Kasumi-1 (cell line): ENCODE measurements around the gene UNC93B1.
"Not testable (repeated sequence)": the region's sequence is repeated elsewhere in the genome, so short reads cannot be mapped to it uniquely, and the experiment has no call there.

Experiments
- DNase-seq, 2 experiments: peaks; one replicate each; lab custom pipeline; 2025; lab: John Stamatoyannopoulos, UW

Gene UNC93B1

DNA sequence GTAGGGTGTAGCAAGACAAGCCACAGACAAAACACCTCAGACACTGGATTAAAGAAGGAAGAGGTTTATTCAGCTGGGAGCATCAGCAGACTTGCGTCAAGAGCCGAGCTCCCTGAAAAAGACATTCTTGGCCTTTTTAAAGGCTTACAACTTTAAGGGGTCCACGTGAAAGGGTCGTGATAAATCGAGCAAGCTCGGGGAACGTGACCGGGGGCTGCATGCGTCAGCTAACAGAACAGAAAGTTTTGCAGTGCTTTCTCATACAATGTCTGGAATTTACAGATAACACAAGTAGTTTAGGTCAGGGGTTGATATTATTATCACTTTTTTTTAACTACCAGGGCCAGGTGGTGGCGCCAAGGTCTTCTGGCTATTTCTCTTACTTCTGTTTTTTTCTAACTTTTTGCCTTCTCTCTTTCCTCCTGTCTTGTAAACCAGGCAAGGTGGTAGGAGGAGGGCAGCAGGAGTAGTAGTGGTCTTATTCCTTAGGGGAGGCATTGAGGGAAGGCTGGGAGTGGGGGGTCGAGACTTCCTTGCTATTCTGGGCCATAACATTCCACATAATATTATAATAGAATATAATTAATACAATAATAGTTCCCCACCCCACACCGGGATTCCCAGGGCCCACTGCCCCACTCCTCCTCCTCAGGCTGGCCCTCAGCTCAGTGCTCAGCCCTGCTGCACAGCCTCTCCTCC lies 5.6 kb upstream of the UNC93B1 start:
- DNase-seq = peak; percentile 44 to 65

DNA sequence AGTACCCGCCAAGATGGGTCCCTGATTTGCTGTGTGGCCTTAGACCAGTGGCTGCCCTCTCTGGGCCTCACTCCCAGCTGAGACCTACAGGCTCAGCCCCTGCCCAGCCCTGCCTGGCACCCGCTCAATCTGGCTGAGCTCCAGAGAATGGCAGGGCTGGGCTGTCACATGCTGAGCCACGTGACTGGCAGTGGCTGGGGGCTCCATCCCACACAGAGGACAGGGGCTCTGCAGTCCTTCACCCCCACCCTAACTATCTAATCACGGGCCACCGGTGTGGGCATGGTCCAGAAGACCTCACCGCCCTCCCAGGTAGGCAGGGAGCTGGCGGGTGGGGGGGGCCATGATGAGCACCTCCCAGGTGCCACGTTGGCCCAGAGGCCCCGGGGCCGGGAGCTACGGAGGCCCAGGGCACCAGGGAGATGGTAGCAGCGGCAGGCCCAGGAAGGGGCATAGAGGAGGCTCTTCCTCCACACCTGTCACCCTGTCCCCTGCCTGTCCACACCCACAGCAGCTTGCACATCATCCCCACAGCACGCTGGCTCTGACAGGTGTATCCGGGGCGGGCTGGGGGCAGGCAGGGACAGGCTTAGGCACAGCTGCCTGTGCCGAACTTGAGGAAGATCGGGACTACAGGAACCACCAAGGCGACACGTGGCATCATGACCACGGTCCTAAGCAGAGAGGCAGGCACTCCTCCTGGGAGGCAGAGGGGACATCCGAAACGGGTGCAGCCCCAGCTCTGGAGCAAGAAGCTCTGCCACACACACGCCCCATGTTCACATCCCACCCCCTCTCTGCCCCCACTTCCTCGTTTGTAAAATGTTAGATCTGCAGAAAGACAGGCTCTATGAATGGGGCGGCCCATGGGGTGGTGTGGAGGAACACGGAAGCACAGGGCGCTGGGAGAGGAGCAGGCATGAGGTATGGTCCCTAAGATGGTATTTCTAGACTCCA lies 4.8 kb upstream of the UNC93B1 start:
- DNase-seq = peak; percentile 54 to 68

DNA sequence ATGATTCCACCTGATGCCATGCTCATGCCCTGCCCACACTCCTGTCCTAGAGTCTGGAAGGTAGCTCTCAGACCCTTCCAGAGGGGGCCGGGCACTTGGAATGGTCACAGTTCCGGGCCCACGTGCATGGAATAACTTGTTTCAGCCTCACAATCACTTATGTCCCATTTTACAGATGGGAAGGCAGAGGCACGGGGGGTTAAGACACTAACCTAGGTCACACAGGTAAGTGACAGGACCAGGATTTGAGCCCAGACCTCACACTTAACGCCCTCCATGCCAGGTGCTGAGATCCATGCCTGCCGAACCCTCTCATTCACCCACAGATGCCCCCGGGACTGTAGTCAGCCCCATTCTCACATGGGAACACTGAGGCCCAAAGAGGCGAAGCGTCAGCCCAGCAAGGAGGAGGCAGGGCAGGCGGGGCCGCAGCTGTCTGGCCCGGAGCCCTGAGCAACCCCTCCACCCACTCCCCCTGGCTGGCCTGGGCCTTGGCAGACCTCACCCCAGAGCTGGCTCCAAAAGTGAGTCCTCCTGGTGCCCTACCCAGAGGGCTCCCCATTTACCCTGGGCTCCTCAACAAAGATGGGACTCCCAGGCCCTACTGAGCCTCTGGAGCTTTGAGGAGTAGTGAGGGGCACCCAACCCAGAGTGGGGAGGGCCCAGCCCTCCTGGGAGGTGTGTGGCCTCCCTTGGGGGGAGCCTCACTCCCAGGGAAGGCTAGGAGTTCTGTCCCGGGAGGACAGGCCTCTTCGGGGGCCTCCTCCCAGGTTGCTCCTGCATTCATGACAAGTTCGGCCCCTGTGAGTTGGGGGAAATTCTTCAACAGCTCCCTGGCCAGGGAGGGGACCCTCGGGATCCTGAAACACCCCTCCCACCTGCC lies 3.8 kb upstream of the UNC93B1 start:
- DNase-seq = no peak

DNA sequence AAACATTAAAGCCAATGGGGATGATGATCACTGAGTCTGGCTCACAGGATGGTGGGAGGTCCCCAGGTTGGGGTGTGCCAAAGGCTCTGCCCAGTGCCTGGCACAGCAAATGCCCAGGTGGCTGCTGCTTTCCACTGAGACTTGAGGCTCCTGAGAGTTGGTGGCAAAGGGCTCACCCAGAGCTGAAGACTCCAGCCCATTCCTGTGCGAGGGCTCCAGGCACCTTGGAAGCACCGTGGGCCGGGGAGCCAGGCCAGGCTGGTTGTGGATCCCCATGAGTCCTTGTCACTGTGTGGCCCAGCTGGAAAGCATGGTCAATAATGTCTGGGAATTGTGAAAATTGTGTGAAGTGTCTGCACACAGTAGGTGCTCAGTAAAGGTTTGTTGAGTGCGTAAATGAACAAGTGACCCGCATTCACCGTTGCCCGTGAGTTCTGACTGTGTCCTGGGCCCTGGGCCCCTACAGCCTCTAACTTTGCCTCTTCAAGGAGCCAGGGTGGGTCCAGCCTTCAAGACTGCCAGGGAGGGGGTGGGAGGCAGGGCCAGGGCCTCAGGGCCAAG lies 2.8 kb upstream of the UNC93B1 start:
- DNase-seq = no peak

DNA sequence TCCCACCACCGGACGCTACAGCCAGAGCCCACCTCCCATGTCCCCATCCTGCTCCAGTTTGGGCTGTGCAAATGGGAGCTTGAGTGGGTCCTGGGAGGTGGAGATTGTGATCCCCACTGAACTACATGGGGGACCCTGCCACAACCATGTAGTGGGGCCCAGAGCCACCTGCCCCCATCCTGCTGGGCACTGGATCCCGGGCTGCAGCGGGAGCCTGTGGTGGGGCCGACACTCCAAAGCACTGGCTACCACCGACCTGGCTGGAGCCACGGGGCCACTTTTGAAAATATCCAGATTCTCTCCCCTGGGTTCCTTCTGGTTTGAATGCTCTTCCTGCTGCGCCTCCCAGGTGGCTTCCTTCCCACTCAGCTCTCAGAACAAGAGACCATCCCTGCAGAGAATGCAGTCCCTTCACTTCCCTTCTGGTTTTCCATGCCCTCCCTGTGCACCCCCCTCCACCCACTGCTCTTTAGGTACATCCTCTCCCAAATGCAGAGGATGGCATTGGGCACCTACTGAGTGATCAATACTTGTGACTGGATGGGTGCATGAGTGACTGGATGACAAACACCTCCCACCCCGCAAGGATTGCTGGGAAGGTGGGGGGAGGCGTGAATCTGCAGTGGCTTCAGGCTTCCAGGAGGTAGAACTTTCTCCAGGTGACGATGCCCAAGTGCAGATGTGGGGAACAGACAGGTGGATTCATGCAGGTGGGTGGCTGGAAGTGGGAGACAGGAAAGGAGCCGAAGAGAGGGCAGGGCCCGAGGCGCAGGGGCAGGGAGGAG lies 846 bp upstream of the UNC93B1 start:
- DNase-seq = no peak

DNA sequence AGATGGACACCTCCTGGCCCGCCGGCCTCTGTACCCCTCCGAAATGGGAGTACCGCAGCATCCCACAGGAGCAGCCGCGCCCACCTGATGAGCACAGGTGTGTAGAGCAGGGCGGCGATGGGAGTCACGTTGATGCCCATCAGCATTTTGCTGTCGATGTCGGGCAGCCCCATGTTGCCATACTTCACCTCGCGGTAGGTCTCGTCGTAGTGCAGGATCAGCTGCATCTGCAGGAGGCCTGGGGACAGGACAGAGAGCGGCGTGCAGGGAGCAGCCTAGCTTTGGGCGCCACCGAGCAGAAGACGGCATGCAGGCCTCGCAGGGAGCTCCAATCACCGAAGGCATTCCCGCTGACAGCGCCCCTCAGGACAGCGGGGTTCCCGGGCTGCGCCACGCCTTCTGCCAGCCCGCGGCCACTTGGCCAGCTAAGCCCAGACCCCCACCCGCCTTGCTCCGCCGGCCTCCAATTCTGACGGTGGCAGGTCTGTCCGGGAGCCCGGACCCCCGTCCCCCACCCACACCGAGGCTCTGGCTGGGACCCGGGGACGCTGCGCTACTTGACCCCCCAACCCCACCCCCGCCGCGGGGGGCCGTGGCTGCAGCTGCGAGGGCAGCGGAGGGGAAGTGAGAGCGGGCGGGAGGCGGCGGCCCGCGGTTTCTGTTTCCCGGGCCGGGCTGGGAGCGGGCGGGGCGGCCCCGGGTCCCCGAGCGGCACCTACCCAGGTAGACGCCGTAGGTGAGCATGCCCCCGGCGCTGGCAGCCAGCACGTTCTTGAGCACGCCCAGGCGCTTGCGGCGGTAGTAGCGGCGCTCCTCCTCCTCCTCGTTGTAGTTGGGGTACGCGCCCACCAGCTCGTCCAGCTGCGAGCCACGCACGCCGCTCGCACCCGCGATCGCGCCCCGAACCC lies 705 bp downstream of the UNC93B1 start:
- peak; percentile 21 to 43 for DNase-seq

DNA sequence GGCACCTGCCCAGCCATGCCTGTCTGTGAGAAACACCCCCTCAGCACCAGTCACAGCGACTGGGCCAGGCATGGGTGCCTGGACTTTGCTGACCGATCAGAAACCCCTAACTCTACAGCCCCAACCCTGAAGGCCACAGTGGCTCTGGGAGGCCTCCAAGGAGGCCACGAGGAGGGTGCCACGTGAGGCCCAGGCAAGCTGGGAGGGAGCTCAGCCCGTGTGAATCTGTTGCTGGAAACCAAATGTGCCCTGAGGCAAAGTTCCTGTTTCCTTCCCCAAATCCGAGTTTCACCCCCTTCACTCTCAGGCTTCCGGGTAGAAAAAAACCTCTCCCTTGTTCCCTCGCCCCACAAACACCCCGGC lies 1.3 kb downstream of the UNC93B1 start:
- DNase-seq = peak; percentile 66 to 72

DNA sequence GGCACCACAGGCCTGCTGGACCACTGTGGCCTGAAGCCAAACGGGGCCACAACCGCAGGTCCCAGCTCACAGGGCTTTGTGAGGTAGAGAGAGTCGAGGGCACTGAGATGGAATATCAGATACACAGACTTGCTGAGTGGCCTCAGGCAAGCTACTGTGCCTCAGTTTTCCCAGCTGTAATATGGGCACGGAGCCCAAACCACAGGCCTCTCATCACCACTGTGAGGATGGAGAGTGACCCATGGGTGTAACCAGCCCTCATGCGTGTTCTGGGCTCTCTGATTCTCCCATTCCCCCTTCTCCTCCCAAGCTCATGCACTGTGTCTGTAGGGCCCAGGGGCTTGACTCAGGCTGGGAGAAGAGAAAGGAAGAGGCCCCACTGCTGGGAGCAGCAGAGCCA lies 4.2 kb downstream of the UNC93B1 start:
- no peak for DNase-seq

DNA sequence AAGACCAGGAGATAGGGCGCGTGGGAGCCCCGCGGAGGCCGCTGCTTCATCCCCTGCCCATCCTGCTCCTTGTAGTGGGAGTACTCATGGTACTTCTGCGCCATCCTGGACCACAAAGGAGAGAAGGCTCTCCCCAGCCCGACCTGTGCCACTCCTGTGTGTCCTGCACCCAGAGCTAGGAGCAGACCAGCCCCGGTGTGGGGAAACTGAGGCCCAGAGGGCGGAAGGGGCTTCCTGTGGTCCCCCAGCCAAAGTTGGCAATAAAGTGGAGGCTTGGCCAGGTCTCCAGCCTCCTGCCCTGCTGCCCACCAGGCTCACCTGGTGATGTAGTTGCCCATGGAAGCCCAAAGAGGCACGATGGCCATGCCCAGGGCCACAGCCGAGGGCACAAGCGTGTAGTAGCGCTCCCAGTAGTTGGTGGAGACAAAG lies 4.7 kb downstream of the UNC93B1 start:
- DNase-seq = no peak

DNA sequence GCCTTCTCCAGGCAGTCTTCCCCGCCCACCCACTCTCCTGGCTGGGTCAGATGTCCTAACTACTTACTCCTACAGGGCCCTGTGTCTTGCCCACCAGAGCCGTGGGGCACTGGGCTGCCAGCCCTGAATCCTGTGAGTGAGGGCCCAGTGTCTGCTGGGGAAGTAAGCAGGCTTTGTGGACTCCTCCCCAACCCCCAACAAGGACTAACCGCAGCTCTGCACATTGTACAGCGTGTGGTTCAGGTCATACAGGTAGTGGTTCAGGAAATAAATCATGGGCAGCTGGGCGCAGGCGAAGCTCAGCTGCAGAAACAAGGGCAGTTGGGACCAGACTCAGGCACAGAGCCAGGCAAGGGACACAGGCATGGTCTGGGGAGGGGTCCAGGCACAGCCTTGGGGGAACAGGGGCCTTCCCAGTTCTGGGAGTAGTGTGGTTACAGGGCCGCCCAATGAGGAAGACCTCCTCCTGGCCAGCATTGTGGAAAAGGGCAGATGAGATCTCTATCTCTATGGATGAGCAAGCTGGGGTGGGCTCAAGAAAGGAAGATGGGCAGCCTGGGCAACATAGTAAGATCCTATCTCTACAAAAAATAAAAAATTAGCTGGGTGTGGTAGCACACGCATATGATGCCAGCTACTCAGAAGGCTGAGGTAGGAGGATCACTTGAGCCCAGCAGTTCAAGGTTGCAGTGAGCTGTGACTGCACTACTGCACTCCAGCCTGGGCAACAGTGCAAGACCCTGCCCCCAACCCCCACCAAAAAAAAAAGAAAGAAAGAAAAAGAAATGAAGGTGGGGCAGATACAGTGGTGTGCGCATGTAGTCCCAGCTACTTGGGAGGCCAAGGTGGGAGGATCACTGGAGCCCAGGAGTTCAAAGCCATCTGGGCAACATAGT lies 5.5 kb downstream of the UNC93B1 start:
- DNase-seq = no peak

DNA sequence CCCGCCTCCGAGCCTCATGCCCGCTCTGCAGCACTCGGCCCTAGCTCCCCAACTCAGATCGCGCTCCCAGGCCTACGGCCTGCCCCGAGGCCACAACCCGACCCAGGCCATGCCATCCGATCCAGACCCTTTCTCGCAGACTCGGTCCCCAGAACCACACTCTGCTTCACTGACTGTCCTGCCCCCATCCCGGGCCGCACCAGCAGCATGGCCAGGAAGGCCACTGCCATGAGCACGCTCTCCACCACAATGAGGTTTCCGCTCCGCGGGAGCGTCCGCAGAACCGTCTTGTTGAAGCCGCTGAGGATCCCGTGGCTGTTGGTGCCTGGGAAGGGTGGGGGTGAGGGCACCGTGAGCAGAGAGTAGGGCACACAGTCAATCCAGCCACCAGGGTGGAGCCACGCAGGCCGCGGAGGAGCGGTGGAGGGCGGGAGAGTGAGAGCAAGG lies 6.4 kb downstream of the UNC93B1 start:
- DNase-seq = no peak

DNA sequence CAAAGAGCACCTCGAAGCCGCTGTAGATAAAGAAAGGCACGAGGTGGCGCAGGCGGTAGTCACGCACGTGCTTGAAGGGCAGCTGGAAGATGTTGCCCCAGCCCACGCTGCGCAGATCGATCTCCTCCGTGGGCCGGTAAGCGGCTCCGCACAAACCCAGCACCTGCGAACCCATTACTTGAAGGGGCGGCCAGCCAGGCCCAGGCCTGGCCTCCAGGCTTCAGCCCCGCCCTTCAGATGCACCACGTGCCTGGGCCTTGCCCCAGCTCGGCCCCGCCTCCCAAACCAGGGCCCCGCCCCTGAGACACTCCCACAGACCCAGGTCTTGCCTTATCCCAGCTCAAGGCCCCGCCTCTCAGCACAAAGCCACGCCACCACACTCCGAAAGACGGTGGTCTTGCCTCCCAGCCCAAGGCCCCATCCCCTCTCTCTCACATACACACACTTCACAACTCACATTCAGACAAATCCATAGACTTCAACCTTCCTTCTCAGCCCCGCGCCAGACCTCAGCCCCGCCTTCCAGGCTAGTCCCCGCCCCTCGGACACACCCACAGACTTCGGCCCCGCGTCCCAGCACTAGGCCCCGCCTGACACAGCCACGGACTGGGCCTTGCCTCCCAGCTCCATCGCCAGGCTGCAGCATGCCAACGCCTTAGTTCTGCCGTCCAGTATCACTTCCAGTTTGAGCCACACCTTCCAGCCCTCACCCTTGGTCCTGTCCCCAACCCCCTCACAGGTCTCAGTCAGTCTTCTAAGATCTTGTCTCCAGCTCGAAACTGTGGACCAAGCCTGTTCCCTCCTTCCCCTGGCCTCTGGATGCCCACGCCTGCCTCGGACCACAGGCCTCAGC lies 7.0 kb downstream of the UNC93B1 start:
- no peak for DNase-seq

DNA sequence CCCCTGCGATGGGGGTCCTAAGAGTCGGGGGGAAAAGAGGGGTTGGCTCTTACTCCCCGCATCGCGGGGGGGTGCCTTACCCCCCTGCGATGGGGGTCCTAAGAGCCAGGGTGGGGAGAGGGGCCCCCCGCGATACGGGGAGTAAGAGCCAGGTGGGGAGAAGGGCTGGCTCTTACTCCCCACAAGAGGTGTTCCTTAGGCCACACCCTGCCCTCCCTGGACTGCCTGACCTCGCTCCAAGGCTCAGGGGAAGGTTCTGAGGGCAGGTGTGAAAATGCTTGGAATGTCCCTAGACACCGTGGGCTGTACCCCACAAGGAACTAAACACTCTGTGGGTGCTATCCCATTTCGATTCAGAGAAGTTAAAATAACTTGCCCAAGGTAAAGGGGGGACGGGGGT lies 7.8 kb downstream of the UNC93B1 start:
- no peak for DNase-seq

DNA sequence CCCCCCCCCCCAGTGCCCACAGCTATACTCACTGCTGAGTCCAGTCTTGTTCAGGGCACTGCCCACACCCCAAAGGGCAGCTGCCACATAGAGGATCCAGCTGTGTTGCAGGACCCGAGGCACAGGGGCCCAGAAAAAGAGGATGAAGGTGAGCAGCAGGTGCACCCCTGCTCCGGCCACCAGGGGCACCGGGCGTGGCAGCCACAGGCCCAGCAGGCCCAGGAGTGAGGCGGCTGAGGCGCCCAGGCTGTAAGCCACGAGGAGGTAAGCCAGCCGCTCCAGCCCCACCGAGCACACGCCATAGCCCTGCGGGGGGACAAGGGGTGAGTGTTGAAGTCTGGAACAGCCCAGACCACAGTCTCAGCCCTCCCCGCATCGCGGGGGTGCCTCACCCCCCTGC lies 8.3 kb downstream of the UNC93B1 start:
- not testable (repeated sequence) for DNase-seq

DNA sequence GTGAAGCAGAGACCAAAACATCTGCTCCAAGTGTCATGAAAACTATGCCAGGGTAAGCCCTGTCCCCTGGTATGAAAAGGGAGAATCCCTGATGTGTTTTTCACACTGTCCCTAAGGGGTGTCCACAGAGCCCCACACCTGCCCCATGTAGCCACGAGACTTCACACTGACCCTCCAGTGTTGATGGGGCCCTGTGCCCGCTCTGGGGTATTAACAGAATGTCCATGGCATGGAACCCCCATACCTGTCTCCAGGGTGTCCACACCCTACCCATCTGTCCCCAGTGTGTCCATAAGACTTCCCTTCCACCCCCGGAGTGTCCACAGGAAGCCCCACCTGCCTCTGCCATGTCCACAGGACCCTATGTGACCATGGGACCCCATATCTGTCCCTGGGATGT lies 8.8 kb downstream of the UNC93B1 start:
- DNase-seq = not testable (repeated sequence)

DNA sequence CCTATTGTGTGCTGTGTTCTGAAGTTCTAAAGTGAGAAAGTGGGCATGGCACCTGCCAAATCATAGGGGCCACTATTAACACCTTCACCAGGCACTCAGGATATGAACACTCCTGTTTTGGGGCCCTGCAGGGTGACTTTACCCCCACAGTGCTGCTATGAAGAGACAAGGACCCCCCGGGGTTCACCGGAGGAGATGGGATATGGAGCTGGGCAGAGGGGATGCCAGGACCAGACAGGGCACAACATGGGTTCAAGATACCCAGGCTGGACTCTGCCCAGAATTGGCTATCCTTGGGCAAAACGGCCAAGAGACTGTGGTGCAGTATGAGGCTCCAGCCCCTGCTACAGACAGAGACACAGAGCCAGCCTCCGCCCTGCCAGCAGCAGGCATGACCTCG lies 9.5 kb downstream of the UNC93B1 start:
- DNase-seq = not testable (repeated sequence)

DNA sequence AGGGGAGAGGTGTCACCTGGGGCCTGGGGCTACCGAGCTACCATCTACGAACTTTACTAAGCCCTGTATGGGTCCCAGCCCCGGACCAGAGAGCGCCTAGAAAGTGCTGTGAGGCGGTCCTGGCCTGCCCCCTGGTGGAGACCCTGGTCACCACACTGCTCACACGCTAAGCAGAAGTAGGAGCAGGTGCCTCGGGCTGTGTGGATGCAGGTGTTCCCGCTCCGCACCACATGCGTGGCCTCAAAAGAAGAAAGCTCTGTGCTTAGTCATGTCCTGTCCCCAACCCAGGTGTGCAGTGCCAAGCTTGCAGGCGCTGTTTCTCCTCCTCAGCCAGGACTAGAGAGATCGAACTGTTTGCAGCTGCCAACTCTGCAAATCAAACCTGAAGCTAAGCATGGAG lies 10.1 kb downstream of the UNC93B1 start:
- not testable (repeated sequence) for DNase-seq
